K562 (cell line): ENCODE data around the gene GSTO2. TPM values are rescaled to one million over a fixed set of nuclear protein-coding genes. Genes with fewer than 3 reads are reported as not detected.

Experiments used
- ATF7 ChIP-seq: fragments of 450-650 bp; IDR thresholded peaks from 2 replicates; pipeline ENCODE4 v1.7.1; 2014; ENCODE audit warnings: mild to moderate bottlenecking, moderate library complexity
- CTBP1 ChIP-seq: fragments of 450-650 bp; IDR thresholded peaks from 2 replicates; pipeline ENCODE4 v1.6.1; 2016; ENCODE audit warnings: borderline replicate concordance
- FOXK2 ChIP-seq, 2 experiments: fragments of 450-650 bp; IDR thresholded peaks in 1 of 2; conservative IDR thresholded peaks in 1 of 2; 2 replicates each; pipeline ENCODE4 v1.6.1; 2016; ENCODE audit warnings: low read depth in 2 of 2, mild to moderate bottlenecking in 1 of 2
- JUND ChIP-seq, 2 experiments: IDR thresholded peaks; 2 replicates in 1 of 2; 3 replicates in 1 of 2; pipeline ENCODE4 v1.6.1; 2011; ENCODE audit warnings: borderline replicate concordance in 2 of 2, low read depth in 2 of 2, low read length in 2 of 2, improper control_type of control experiment in 1 of 2, missing biosample characterization in 1 of 2, missing genetic modification characterization in 1 of 2, missing genetic modification reagents in 1 of 2
- MIER1 ChIP-seq: fragments of 450-650 bp; IDR thresholded peaks from 2 replicates; pipeline ENCODE4 v1.6.1; 2016; ENCODE audit warnings: antibody characterized with exemption, mild to moderate bottlenecking, low read depth
- polyA plus RNA-seq, 8 experiments: library from polyadenylated mRNA; depleted of rRNA in 4 of 8; stranded (reverse) in 5 of 8; unstranded in 3 of 8; fragments of >200 nt; fragmentation: Nextera tagmentation in 2 of 8; fragmentation: Illumina TruSeq in 1 of 8; extraction: Ambion mirVana in 2 of 8; extraction: Trizol in 1 of 8; gene quantifications; 2 replicates each; pipeline versions ENCODE4 v1.2.1 to v1.2.3, GENCODE V29; 2011 to 2014; ENCODE audit warnings: inconsistent platforms in 1 of 8, missing spikeins in 1 of 8
- total RNA-seq, 7 experiments: library from RNA; depleted of rRNA in 6 of 7; stranded (reverse); fragments of >200 nt in 6 of 7; fragmentation: Illumina TruSeq in 2 of 7; extraction: Trizol in 2 of 7; gene quantifications; 2 replicates each; pipeline versions ENCODE4 v1.2.1 to v1.2.3, GENCODE V29; 2011 to 2021; ENCODE audit warnings: low replicate concordance in 1 of 7
- TF ChIP-seq, protein P1 (sequence below): fragments of 200-800 bp; sonication (Bioruptor generic); IDR thresholded peaks from 2 replicates; pipeline ENCODE4 v1.6.1; 2017; ENCODE audit warnings: missing genetic modification characterization, missing compliant biosample characterization
- TF ChIP-seq, protein P2 (sequence below): fragments of 450-650 bp; IDR thresholded peaks from 2 replicates; pipeline ENCODE4 v1.6.1; 2016

Gene GSTO2
- total and polyA plus RNA-seq, 9 of the 15 experiments (the other 6 are each of a cell fraction or from before 2014, with no cell fraction given), result 0.18 to 1.8 (median 0.90) TPM

DNA sequence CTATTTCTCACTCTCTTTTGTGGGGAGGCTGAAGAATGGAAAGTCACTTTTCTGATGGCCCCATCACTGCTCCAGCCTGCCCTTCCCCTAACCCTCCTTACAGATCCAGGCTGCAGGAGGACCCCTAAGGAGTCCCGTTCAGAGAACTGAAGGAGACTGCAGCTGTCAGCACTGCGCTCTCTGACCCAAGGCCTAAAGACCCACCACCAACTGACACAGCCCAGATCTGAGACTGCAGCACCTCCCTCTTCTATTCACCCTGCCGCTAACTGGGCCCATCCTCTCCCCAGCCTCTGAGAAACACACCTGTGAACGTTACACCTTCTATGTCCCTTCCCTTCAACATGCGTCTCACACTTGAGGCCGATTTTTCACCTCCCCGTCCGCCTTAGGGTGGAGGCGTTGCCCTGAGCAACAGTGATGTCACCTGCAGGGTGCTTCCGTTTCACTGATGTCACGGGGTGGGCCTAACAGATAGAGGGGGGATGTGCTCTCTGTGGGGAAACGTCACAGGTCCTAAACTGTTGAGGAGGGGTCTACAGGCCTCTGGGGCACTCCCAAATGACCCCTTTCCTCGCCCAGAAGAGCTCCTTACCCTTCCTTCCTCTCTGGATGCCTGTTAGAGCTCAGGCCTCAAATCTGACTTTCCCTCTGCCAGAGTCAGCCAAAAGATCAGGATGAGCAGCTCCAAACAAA is 64.2 kb downstream of the GSTO2 start (continued):
- TF ChIP-seq ATF7 (peak; percentile 82), MIER1 (no peak), FOXK2 (conservative IDR thresholded peaks at IDR 0.05 in 1 of 2, IDR thresholded peaks at IDR 0.05 in 1 of 2; ENCODE audit: low read depth in 2 of 2) (peak in 1 of 2 experiments; percentile 49; a peak in 1 of 4 replicates), JUND (IDR thresholded peaks at IDR 0.05; ENCODE audit: borderline replicate concordance, low read depth, low read length) (peak; percentile 43; the same call in 1 of the 2 replicates), JUND (tag; IDR thresholded peaks at IDR 0.05; ENCODE audit: borderline replicate concordance, low read depth, low read length) (no peak), CTBP1 (no peak)
- TF ChIP-seq, protein P1, sequence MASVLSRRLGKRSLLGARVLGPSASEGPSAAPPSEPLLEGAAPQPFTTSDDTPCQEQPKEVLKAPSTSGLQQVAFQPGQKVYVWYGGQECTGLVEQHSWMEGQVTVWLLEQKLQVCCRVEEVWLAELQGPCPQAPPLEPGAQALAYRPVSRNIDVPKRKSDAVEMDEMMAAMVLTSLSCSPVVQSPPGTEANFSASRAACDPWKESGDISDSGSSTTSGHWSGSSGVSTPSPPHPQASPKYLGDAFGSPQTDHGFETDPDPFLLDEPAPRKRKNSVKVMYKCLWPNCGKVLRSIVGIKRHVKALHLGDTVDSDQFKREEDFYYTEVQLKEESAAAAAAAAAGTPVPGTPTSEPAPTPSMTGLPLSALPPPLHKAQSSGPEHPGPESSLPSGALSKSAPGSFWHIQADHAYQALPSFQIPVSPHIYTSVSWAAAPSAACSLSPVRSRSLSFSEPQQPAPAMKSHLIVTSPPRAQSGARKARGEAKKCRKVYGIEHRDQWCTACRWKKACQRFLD (CRISPR knock-in tag), result no peak
- TF ChIP-seq, protein P2, sequence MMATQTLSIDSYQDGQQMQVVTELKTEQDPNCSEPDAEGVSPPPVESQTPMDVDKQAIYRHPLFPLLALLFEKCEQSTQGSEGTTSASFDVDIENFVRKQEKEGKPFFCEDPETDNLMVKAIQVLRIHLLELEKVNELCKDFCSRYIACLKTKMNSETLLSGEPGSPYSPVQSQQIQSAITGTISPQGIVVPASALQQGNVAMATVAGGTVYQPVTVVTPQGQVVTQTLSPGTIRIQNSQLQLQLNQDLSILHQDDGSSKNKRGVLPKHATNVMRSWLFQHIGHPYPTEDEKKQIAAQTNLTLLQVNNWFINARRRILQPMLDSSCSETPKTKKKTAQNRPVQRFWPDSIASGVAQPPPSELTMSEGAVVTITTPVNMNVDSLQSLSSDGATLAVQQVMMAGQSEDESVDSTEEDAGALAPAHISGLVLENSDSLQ, result no peak
- TF ChIP-seq, all 486 proteins: peak for 16
